DND-41 (cell line): ENCODE results near the gene ZNHIT1.

Source experiments
- ATAC-seq: fragments of 200-7000 bp; cut with Tn5 transposase; 3 replicates; pipeline ENCODE4 v1.9.1; 2021; ENCODE audit warnings: low read depth; ENCODE audit not compliant: insufficient read depth
- DNase-seq: peaks from one replicate; pipeline ENCODE4 v3.0.0-alpha.2; 2020
- H2AFZ ChIP-seq: 2 replicates; pipeline ENCODE4 v1.6.0; 2012; ENCODE audit warnings: low read depth, low read length
- H3K27ac ChIP-seq: 2 replicates; pipeline ENCODE4 v1.5.1; 2012; ENCODE audit warnings: low read length, inconsistent platforms
- H3K27me3 ChIP-seq: fragments of 200-600 bp; sonication (generic); 2 replicates; pipeline ENCODE4 v1.6.0; 2012; ENCODE audit warnings: low read length, mild to moderate bottlenecking, inconsistent platforms; ENCODE audit not compliant: insufficient read depth, poor library complexity
- H3K36me3 ChIP-seq: 2 replicates; pipeline ENCODE4 v1.5.1; 2012; ENCODE audit warnings: low read length, inconsistent platforms; ENCODE audit not compliant: insufficient read depth
- H3K4me1 ChIP-seq: 2 replicates; pipeline ENCODE4 v1.5.1; 2012; ENCODE audit warnings: mild to moderate bottlenecking, low read length; ENCODE audit not compliant: insufficient read depth
- H3K4me2 ChIP-seq: 2 replicates; pipeline ENCODE4 v1.6.0; 2012; ENCODE audit warnings: mild to moderate bottlenecking, moderate library complexity, low read length, inconsistent platforms; ENCODE audit not compliant: insufficient read depth
- H3K4me3 ChIP-seq, 2 experiments: fragments of 200-600 bp in 1 of 2; shearing (Covaris generic) in 1 of 2; 2 replicates each; pipeline ENCODE4 v1.5.1; 2012 to 2016; ENCODE audit warnings: inconsistent platforms in 2 of 2, low read length in 2 of 2, mild to moderate bottlenecking in 2 of 2, low read depth in 1 of 2, moderate library complexity in 1 of 2
- H3K79me2 ChIP-seq: 2 replicates; pipeline ENCODE4 v1.6.0; 2012; ENCODE audit warnings: low read length, inconsistent platforms; ENCODE audit not compliant: insufficient read depth
- H3K9ac ChIP-seq: 2 replicates; pipeline ENCODE4 v1.6.0; 2012; ENCODE audit warnings: low read depth, mild to moderate bottlenecking, inconsistent platforms, low read length, moderate library complexity
- H3K9me3 ChIP-seq: 2 replicates; pipeline ENCODE4 v1.5.1; 2012; ENCODE audit warnings: low read length, moderate library complexity, mild to moderate bottlenecking, inconsistent platforms; ENCODE audit not compliant: insufficient read depth, severe bottlenecking
- H4K20me1 ChIP-seq: 2 replicates; pipeline ENCODE4 v1.6.0; 2012; ENCODE audit warnings: low read length; ENCODE audit not compliant: insufficient read depth
- EZH2 ChIP-seq: IDR thresholded peaks from 3 replicates; pipeline ENCODE4 v1.6.1; 2012; ENCODE audit warnings: borderline replicate concordance, low read depth, mild to moderate bottlenecking, moderate library complexity, low read length, inconsistent platforms; ENCODE audit not compliant: severe bottlenecking
- TF ChIP-seq, protein P1 (sequence below): IDR thresholded peaks from 2 replicates; pipeline ENCODE4 v1.5.1; 2012; ENCODE audit warnings: borderline replicate concordance, low read length, moderate library complexity, mild to moderate bottlenecking; ENCODE audit not compliant: poor library complexity, severe bottlenecking; ENCODE audit errors: extremely low read depth

ZNHIT1 gene

GRCh38 chr7:101223528-101223927, 5.6 kb downstream of the ZNHIT1 start:
- ATAC-seq: no peak

DNA sequence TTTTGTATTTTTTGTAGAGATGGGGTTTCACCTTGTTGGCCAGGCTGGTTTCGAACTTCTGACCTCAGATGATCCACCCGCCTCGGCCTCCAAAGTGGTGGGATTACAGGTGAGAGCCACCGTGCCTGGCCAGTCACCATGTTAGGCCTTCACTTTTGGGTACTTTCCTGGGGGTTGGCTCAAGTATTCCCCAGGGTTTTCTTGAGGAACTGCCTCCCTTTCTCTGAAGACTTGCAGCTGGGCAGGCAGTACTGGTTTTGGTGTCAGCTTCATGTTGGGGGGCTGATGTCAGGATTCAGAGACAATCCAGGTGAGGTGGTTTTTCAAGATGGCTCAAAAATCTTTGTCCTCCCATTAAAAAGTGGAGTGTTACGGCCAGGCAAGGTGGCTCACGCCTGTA, 7.7 kb downstream of the ZNHIT1 start:
- Histone ChIP-seq H3K4me1 (no peaks in the 10 kb centered on the region), H3K4me3 (no peak overlapping the region), H4K20me1 (peaks cover 13% of the 10 kb centered on the region), H3K4me2 (no peak overlapping the region), H3K36me3 (peaks cover 47% of the 10 kb centered on the region), H3K27ac (no peak overlapping the region), H2AFZ (no peak overlapping the region), H3K9ac (no peak overlapping the region), H3K79me2 (peaks cover 14% of the 10 kb centered on the region), H3K27me3 (no peaks in the 10 kb centered on the region), H3K9me3 (no peaks in the 10 kb centered on the region)
- TF ChIP-seq EZH2: no peak
- TF ChIP-seq, protein P1, sequence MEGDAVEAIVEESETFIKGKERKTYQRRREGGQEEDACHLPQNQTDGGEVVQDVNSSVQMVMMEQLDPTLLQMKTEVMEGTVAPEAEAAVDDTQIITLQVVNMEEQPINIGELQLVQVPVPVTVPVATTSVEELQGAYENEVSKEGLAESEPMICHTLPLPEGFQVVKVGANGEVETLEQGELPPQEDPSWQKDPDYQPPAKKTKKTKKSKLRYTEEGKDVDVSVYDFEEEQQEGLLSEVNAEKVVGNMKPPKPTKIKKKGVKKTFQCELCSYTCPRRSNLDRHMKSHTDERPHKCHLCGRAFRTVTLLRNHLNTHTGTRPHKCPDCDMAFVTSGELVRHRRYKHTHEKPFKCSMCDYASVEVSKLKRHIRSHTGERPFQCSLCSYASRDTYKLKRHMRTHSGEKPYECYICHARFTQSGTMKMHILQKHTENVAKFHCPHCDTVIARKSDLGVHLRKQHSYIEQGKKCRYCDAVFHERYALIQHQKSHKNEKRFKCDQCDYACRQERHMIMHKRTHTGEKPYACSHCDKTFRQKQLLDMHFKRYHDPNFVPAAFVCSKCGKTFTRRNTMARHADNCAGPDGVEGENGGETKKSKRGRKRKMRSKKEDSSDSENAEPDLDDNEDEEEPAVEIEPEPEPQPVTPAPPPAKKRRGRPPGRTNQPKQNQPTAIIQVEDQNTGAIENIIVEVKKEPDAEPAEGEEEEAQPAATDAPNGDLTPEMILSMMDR: no peak
- DNase-seq: no peak
- no peak for ATAC-seq

More at GRCh38 chr7:101223528-101223927, 5.6 kb downstream of the ZNHIT1 start:
- H3K36me3 ChIP-seq: peaks cover 43% of the 10 kb centered on the region
- no peak overlapping the region for H3K4me2 ChIP-seq
- H4K20me1 ChIP-seq: peaks cover 13% of the 10 kb centered on the region
- TF ChIP-seq EZH2: no peak
- TF ChIP-seq, protein P1: no peak
- DNase-seq: no peak
- no peak overlapping the region for H3K4me3 ChIP-seq
- H3K4me1 ChIP-seq: peaks cover 17% of the 10 kb centered on the region
- H3K27me3 ChIP-seq: no peaks in the 10 kb centered on the region
- H3K79me2 ChIP-seq: peaks cover 33% of the 10 kb centered on the region
- H3K9ac ChIP-seq: no peak overlapping the region
- H2AFZ ChIP-seq: no peak overlapping the region
- no peaks in the 10 kb centered on the region for H3K9me3 ChIP-seq
- no peak overlapping the region for H3K27ac ChIP-seq

GRCh38 chr7:101226721-101227120, 8.8 kb downstream of the ZNHIT1 start:
- Histone ChIP-seq H3K9me3 (no peaks in the 10 kb centered on the region), H3K4me2 (no peak overlapping the region), H4K20me1 (peaks cover 8% of the 10 kb centered on the region), H3K9ac (no peak overlapping the region), H2AFZ (no peak overlapping the region), H3K36me3 (peaks cover 49% of the 10 kb centered on the region), H3K79me2 (peaks cover 4% of the 10 kb centered on the region), H3K27ac (no peak overlapping the region), H3K4me1 (no peaks in the 10 kb centered on the region), H3K4me3 (no peak overlapping the region), H3K27me3 (no peaks in the 10 kb centered on the region)
- no peak for DNase-seq
- TF ChIP-seq, protein P1: no peak
- TF ChIP-seq EZH2: no peak
- no peak for ATAC-seq

- peaks cover 7% of the 10 kb centered on the region; the same call in 1 of the 2 replicates for H4K20me1 ChIP-seq
- no peaks in the 10 kb centered on the region for H3K9me3 ChIP-seq
- H3K9ac ChIP-seq: no peak overlapping the region
- no peak for DNase-seq
- H3K36me3 ChIP-seq: peaks cover 29% of the 10 kb centered on the region
- no peak for TF ChIP-seq EZH2
- TF ChIP-seq, protein P1: no peak
- no peak for ATAC-seq
- H3K27ac ChIP-seq: no peak overlapping the region
- H3K4me2 ChIP-seq: no peak overlapping the region
- no peaks in the 10 kb centered on the region for H3K4me1 ChIP-seq
- H2AFZ ChIP-seq: no peak overlapping the region
- H3K4me3 ChIP-seq: no peak overlapping the region
- no peaks in the 10 kb centered on the region for H3K79me2 ChIP-seq
- no peaks in the 10 kb centered on the region for H3K27me3 ChIP-seq
Measured at GRCh38 chr7:101231644-101232043, 13.7 kb downstream of the ZNHIT1 start.
